Neural progenitor cell (in vitro differentiated cells): ENCODE measurements around the gene MEIS2.

Experiments
- CTCF ChIP-seq: fragments of 200-600 bp; sonication (generic); IDR thresholded peaks from 2 replicates; pipeline ENCODE4 v1.5.1; 2017; ENCODE audit warnings: antibody characterized with exemption, mild to moderate bottlenecking
- EZH2 ChIP-seq: fragments of 200-600 bp; sonication (generic); IDR thresholded peaks from 2 replicates; pipeline ENCODE4 v1.6.1; 2017; ENCODE audit warnings: antibody characterized with exemption, mild to moderate bottlenecking, moderate library complexity
- EZH2phosphoT487 ChIP-seq: fragments of 200-600 bp; sonication (generic); IDR thresholded peaks from 2 replicates; pipeline ENCODE4 v1.6.1; 2017; ENCODE audit warnings: antibody characterized with exemption

- no peak for TF ChIP-seq EZH2
- TF ChIP-seq CTCF: no peak
- TF ChIP-seq EZH2phosphoT487: no peak
These were observed 213.0 kb downstream of the MEIS2 start for GRCh38 chr15:36887214-36887961.
